Measurements from ENCODE around the gene COQ5. TPM values are rescaled to one million over a fixed set of nuclear protein-coding genes. Genes with fewer than 3 reads are reported as not detected.

COQ5 gene
- polyA plus RNA-seq, 3 donors, result 9.3 to 38.9 (median 30.6) TPM

DNA sequence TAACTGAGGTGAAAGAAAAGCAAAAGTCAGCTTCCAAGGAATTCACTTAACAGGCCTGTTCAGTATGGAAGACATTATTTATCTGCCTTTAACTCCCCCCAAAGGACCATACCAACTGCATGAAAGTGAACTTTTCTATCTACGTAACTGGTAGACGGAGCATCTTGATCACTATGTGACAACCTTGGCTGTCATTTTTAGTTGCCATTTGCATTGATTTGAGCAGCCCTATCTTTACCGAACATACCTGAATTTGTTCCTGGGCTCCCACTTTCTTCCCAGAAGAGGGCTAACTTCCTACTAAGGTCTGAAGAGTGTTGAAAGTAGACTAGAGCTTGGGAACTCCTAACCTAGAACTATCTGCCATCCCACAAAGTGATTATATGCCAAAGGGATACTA is 68.8 kb downstream of the COQ5 start:
- H3K9me3 ChIP-seq (replicated peaks in 1 of 2; ENCODE audit: control insufficient read depth in 1 of 2, insufficient read depth in 1 of 2, low read length in 2 of 2), result no peaks in the 10 kb centered on the region
- WGBS (ENCODE audit: insufficient coverage), result 92% methylated on average over 2 of the region's 3 CpGs
- no peaks in the 10 kb centered on the region for H3K4me1 Mint-ChIP-seq
- H3K27me3 Mint-ChIP-seq (ENCODE audit: low read depth in 3 of 3), result no peaks in the 10 kb centered on the region
- H2AFZ ChIP-seq (ENCODE audit: insufficient read depth, low read depth, low read length, poor library complexity, severe bottlenecking), result no peak overlapping the region
- H3K27ac Mint-ChIP-seq, result peak overlapping the region in 2 of 7 donors; percentile 12 to 35
- peaks cover 80% of the 10 kb centered on the region for H4K20me1 ChIP-seq (ENCODE audit: insufficient read depth, low read length)
- intact Hi-C loops (cut with micrococcal nuclease), result no loop called here
- H3K36me3 ChIP-seq (replicated peaks in 1 of 2; ENCODE audit: control insufficient read depth in 1 of 2, insufficient read depth in 2 of 2, low read length in 2 of 2), result peaks cover 82 to 100% of the 10 kb centered on the region in 2 donors
- no peak overlapping the region for H3K4me2 ChIP-seq (replicated peaks; ENCODE audit: extremely low read depth, low read length, poor library complexity, severe bottlenecking)
- H3K4me3 ChIP-seq (replicated peaks in 1 of 3; ENCODE audit: low read depth in 2 of 3, low read length in 3 of 3), result no peak overlapping the region
- DNase-seq, result no peak
- peaks cover 41% of the 10 kb centered on the region for H3K79me2 ChIP-seq (ENCODE audit: insufficient read depth, low read length)
- no peaks in the 10 kb centered on the region for H3K27me3 ChIP-seq (ENCODE audit: control insufficient read depth in 2 of 2, insufficient read depth in 2 of 2, low read length in 2 of 2)
- no peak overlapping the region for H3K4me3 Mint-ChIP-seq
- no peaks in the 10 kb centered on the region for H3K4me1 ChIP-seq (ENCODE audit: control insufficient read depth in 1 of 2, insufficient read depth in 2 of 2, low read length in 2 of 2)
- peaks cover 80 to 98% of the 10 kb centered on the region in 2 donors for H3K36me3 Mint-ChIP-seq
- H3K9ac ChIP-seq (ENCODE audit: insufficient read depth, low read length, poor library complexity, severe bottlenecking), result no peak overlapping the region
- H3K9me3 Mint-ChIP-seq, result peaks cover 0 to 1% (median 0%) of the 10 kb centered on the region in 7 donors
- TF ChIP-seq, protein P1, sequence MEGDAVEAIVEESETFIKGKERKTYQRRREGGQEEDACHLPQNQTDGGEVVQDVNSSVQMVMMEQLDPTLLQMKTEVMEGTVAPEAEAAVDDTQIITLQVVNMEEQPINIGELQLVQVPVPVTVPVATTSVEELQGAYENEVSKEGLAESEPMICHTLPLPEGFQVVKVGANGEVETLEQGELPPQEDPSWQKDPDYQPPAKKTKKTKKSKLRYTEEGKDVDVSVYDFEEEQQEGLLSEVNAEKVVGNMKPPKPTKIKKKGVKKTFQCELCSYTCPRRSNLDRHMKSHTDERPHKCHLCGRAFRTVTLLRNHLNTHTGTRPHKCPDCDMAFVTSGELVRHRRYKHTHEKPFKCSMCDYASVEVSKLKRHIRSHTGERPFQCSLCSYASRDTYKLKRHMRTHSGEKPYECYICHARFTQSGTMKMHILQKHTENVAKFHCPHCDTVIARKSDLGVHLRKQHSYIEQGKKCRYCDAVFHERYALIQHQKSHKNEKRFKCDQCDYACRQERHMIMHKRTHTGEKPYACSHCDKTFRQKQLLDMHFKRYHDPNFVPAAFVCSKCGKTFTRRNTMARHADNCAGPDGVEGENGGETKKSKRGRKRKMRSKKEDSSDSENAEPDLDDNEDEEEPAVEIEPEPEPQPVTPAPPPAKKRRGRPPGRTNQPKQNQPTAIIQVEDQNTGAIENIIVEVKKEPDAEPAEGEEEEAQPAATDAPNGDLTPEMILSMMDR (IDR thresholded peaks at IDR 0.05), result no peak
- peak overlapping the region in 1 of 2 donors; percentile 32 for H3K27ac ChIP-seq (ENCODE audit: low read depth in 1 of 2, low read length in 2 of 2)

DNA sequence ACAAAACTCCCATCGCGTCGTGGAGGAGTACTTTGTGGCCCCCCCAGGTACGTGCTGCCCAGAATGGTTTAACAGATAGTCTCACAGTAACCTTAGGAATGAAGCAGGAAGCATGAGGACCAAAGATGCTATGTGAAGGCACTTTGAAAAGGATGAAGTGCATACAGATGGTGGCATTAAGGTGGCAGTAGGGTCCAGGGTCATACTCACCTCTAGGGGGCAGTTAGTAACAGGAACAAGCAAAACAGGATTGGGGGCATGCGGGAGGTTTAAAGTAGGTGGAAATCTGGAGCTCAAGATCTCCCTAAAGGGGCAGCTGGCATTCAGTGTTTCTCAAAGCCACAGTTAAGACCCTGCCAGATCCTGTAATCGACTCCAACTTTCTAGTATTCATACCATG is 71.8 kb downstream of the COQ5 start:
- H3K9me3 ChIP-seq (replicated peaks in 1 of 2; ENCODE audit: control insufficient read depth in 1 of 2, insufficient read depth in 1 of 2, low read length in 2 of 2), result no peaks in the 10 kb centered on the region
- H3K4me1 ChIP-seq (ENCODE audit: control insufficient read depth in 1 of 2, insufficient read depth in 2 of 2, low read length in 2 of 2), result no peaks in the 10 kb centered on the region
- Mint-ChIP-seq H3K36me3 (peaks cover 51 to 82% of the 10 kb centered on the region in 2 donors), H3K4me1 (no peaks in the 10 kb centered on the region), H3K27ac (peak overlapping the region in 3 of 7 donors; percentile 35 to 64 (median 36)), H3K27me3 (ENCODE audit: low read depth in 3 of 3) (peaks cover 0 to 1% (median 0%) of the 10 kb centered on the region in 3 donors), H3K9me3 (peaks cover 0 to 1% (median 0%) of the 10 kb centered on the region in 7 donors), H3K4me3 (no peak overlapping the region)
- no peaks in the 10 kb centered on the region for H3K27me3 ChIP-seq (ENCODE audit: control insufficient read depth in 2 of 2, insufficient read depth in 2 of 2, low read length in 2 of 2)
- no peak overlapping the region for H2AFZ ChIP-seq (ENCODE audit: insufficient read depth, low read depth, low read length, poor library complexity, severe bottlenecking)
- peaks cover 63 to 94% of the 10 kb centered on the region in 2 donors for H3K36me3 ChIP-seq (replicated peaks in 1 of 2; ENCODE audit: control insufficient read depth in 1 of 2, insufficient read depth in 2 of 2, low read length in 2 of 2)
- peaks cover 76% of the 10 kb centered on the region for H4K20me1 ChIP-seq (ENCODE audit: insufficient read depth, low read length)
- no peak overlapping the region for H3K4me2 ChIP-seq (replicated peaks; ENCODE audit: extremely low read depth, low read length, poor library complexity, severe bottlenecking)
- no peak overlapping the region for H3K9ac ChIP-seq (ENCODE audit: insufficient read depth, low read length, poor library complexity, severe bottlenecking)
- DNase-seq, result no peak
- intact Hi-C loops (cut with micrococcal nuclease), result no loop called here
- WGBS (ENCODE audit: insufficient coverage), result 100% methylated on average over 1 of the region's 6 CpGs
- H3K27ac ChIP-seq (ENCODE audit: low read depth in 1 of 2, low read length in 2 of 2), result no peak overlapping the region
- no peak overlapping the region for H3K4me3 ChIP-seq (replicated peaks in 1 of 3; ENCODE audit: low read depth in 2 of 3, low read length in 3 of 3)
- TF ChIP-seq, protein P1 (IDR thresholded peaks at IDR 0.05), result no peak
- peaks cover 26% of the 10 kb centered on the region for H3K79me2 ChIP-seq (ENCODE audit: insufficient read depth, low read length)
